ENCODE data around the gene IL17REL. TPM values are rescaled to one million over a fixed set of nuclear protein-coding genes. Genes with fewer than 3 reads are reported as not detected.

The IL17REL gene
- total and polyA plus RNA-seq, 10 of the 15 experiments (the other 5 are each of a cell fraction or from before 2014, with no cell fraction given), result 0.03 TPM; not detected in 9

DNA sequence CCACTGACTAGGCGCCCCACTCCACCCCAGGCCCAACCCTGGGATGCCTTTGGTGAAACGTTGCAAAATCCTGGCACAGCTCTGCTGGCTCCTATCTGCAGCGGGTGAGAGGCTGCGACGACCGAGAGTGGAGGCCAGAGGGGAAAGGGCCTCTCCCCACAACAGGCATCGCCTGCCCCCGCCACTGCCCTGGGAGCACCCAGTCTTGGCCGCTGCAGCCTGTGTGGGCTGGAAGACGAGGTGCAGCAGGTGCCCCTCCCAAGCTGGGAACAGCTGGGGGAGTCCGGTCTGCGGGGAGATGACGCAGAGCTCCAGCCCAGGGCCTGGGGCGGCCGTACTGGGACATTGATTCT is 56.2 kb downstream of the IL17REL start:
- in situ Hi-C loops (cut with MboI) (no loop called here), intact Hi-C loops (cut with micrococcal nuclease; ENCODE audit: unreplicated experiment) (no loop called here)
- Histone ChIP-seq H3K27me3 (replicated peaks in 1 of 2; ENCODE audit: control insufficient read depth in 2 of 2, insufficient read depth in 2 of 2, low read length in 1 of 2) (no peaks in the 10 kb centered on the region), H3K36me3 (ENCODE audit: control insufficient read depth in 2 of 2, insufficient read depth in 2 of 2, low read length in 1 of 2) (no peaks in the 10 kb centered on the region), H3K4me1 (ENCODE audit: control insufficient read depth, insufficient read depth, low read length) (peaks cover 8% of the 10 kb centered on the region), H4K20me1 (ENCODE audit: control insufficient read depth, insufficient read depth) (no peaks in the 10 kb centered on the region), H3K27ac (ENCODE audit: control insufficient read depth, insufficient read depth) (no peak overlapping the region), H3K9ac (ENCODE audit: control insufficient read depth, insufficient read depth, low read length) (no peak overlapping the region), H3K79me2 (ENCODE audit: control insufficient read depth, insufficient read depth, low read length) (peaks cover 12% of the 10 kb centered on the region), H2AFZ (ENCODE audit: control insufficient read depth, low read depth, low read length) (no peak overlapping the region), H3K4me3 (no peak overlapping the region), H3K9me3 (replicated peaks; ENCODE audit: control insufficient read depth, insufficient read depth, low read length) (no peaks in the 10 kb centered on the region), H3K4me2 (ENCODE audit: control insufficient read depth, insufficient read depth) (no peak overlapping the region)
- RAD21 ChIA-PET (ENCODE audit: unreplicated experiment), result no interaction called here
- ATAC-seq, result no peak
- CTCF ChIA-PET, result interaction anchor here (1.2 kb wide), 1 partner anchor 26 kb away, joined by 4 read pairs; no protein-coding TSS in a partner anchor
- BruUV-seq (replicated peaks), result no TSS peak
- 78% methylated on average over 15 of the region's 15 CpGs for WGBS (ENCODE audit: insufficient coverage, insufficient replicate concordance, low lambda C conversion rate, missing lambda C conversion rate)
- FAIRE-seq, result no peak
- TF ChIP-seq ZNF217 (IDR thresholded peaks at IDR 0.05) (no peak), ATF7 (IDR thresholded peaks at IDR 0.05; ENCODE audit: low read depth) (no peak), STAT1 (conservative IDR thresholded peaks at IDR 0.05) (no peak), KAT2A (conservative IDR thresholded peaks at IDR 0.05; ENCODE audit: control insufficient read depth, low read depth, low read length) (no peak), WRNIP1 (IDR thresholded peaks at IDR 0.05; ENCODE audit: borderline replicate concordance, low read depth, low read length) (no peak), IRF4 (IDR thresholded peaks at IDR 0.05; ENCODE audit: low read depth, low read length) (no peak), BCL11A (IDR thresholded peaks at IDR 0.05; ENCODE audit: low read depth, low read length) (no peak), IKZF1 (conservative IDR thresholded peaks at IDR 0.05) (no peak), ZNF24 (IDR thresholded peaks at IDR 0.05) (no peak), NFIC (IDR thresholded peaks at IDR 0.05; ENCODE audit: low read depth, low read length) (no peak), YY1 (IDR thresholded peaks at IDR 0.05; ENCODE audit: low read depth, low read length) (no peak), CREM (IDR thresholded peaks at IDR 0.05; ENCODE audit: low read depth) (no peak), CHD1 (IDR thresholded peaks at IDR 0.05; ENCODE audit: low read depth, low read length) (no peak), MEF2A (IDR thresholded peaks at IDR 0.05; ENCODE audit: insufficient read depth, low read depth, low read length) (no peak), ZSCAN29 (IDR thresholded peaks at IDR 0.05) (no peak), SREBF2 (IDR thresholded peaks at IDR 0.05; ENCODE audit: low read length) (no peak), REST (IDR thresholded peaks at IDR 0.05; ENCODE audit: low read depth, low read length) (no peak), IRF3 (IDR thresholded peaks at IDR 0.05) (no peak), HCFC1 (IDR thresholded peaks at IDR 0.05; ENCODE audit: low read length) (no peak)
- SMC1A ChIA-PET (ENCODE audit: uncharacterized antibody, unreplicated experiment), result no interaction called here
- POLR2A ChIA-PET, result interaction anchor here (0.6 kb wide), 1 partner anchor 339 kb away, joined by 7 read pairs; no protein-coding TSS in a partner anchor
- DNase-seq (ENCODE audit: low read depth, low spot score), result no peak
